Ammon's horn (tissue), 1 donor: ENCODE measurements around the gene COL13A1.

ENCODE experiments used
- DNase-seq: peaks from one replicate; pipeline ENCODE4 v3.0.0-alpha.2; 2016; ENCODE audit warnings: low spot score

The COL13A1 gene

GRCh38 chr10:69952069-69952800 lies 150.5 kb downstream of the COL13A1 start:
- DNase-seq, result no peak

GRCh38 chr10:69952821-69953221 lies 151.1 kb downstream of the COL13A1 start:
- DNase-seq, result no peak

GRCh38 chr10:69953851-69954250 lies 152.1 kb downstream of the COL13A1 start:
- no peak for DNase-seq

DNA sequence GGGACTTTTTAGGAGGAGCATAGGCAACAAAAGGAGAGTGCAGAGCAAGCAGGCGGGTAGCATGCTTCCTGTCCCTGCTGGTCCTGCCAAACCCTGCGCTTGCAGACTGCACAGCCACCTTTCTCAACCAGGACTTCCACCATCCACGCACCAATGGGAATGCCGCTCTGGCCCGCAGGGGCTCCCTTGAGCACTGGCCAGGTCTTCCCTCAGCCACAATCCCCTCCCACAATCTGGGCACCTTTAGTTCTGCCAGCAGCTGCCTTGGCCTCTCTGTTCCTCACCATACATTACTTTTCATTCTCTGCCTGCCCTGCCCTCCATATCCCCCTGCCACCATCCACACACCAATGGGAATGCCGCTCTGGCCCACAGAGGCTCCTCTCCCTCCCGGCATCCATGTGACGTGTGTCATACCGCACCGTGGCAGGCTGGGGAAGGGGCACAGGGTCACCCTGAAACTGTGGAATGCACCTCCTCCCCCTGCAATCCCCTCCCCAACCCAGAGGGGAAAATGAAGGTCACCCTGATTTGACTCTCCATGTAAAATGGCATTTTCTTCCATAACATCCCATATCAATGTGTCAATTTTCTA lies 153.6 kb downstream of the COL13A1 start:
- no peak for DNase-seq

- no peak for DNase-seq
Observed at GRCh38 chr10:69955897-69956740, 154.4 kb downstream of the COL13A1 start.

- no peak for DNase-seq
Observed at GRCh38 chr10:69956741-69957230, 155.1 kb downstream of the COL13A1 start.

DNA sequence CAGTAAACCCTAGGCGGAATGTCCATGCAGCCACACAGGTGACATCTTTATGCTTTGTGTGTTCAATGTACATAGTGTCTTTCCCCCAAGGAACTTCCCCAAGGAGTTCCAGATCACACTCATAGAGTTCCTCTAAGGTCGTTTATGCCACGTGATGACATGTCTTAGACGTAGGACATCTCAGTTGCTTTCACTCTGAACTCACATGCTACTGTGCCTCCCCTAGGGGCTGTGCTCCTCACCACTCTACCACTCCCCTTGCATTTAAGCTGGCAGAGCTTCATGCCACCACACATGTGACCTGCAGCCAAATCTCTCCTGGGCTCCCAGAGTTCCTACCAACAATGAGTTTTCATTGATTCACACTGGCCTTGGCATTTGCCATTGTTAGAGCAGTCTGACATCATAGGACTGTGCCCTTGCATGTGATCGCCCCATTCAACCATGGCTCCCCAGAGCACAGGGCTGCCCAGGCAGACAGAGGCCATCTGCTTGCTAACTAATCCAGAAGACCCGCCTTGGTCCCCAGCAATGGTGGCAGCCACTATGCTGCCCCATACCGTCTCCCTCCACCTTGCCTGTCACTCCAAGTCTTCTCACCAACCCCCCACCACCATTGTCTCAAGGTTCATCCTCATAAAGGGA lies 155.7 kb downstream of the COL13A1 start:
- DNase-seq, result no peak

DNA sequence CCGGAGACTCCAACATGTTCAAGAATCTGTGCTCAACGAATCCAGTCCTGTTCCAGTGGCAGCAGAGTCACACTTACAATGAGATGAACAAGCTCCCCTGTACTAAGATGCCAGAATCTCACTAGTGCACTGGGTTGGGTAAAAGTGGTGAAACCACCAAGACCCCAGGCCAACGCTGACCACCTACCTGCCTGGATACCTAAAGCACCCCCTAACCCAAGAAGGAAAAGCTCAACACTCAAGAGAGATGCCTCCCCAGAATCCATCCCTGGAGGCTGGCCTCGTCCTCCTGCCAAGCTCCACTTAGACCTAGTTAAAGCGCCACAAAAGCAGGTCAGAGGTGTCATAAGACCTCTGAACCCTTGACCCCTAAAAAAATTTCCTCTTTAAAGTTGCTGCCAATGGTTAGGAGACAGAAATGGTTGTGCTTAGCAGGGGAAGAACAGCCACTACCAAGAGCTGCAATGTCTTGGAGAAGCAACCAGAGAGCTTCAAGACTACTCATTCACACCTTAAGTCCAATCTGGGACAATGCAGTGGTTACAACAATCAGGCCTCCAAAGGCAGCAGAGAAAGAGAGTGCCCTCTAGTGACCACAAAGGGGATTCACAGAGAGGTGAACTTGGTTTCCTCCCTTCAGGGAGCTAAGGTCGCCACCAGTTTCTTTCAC lies 156.3 kb downstream of the COL13A1 start:
- DNase-seq, result no peak

- no peak for DNase-seq
Observed at GRCh38 chr10:69958556-69958902, 156.8 kb downstream of the COL13A1 start.

- no peak for DNase-seq
Observed at GRCh38 chr10:69959911-69960310, 158.2 kb downstream of the COL13A1 start.

DNA sequence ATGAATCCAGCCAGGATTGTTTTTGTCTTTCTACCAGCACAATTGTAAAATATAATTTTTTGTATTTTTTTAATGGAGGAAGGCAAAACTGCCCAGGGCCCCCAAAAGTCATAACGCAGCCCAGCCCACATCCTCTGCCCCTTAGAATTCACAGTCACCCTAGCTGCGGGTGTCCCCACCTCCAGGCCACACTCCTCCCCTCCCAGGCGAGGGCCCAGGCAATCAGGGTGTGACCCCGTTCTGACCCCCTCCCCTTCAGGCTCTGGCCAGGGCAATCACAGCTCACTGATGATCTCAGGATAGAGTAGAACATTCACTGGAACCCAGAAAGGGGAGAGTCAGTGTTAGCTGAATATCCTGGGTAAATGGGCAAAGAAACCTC lies 158.9 kb downstream of the COL13A1 start:
- DNase-seq, result no peak

- no peak for DNase-seq
Observed at GRCh38 chr10:69960988-69961880, 159.5 kb downstream of the COL13A1 start.

DNA sequence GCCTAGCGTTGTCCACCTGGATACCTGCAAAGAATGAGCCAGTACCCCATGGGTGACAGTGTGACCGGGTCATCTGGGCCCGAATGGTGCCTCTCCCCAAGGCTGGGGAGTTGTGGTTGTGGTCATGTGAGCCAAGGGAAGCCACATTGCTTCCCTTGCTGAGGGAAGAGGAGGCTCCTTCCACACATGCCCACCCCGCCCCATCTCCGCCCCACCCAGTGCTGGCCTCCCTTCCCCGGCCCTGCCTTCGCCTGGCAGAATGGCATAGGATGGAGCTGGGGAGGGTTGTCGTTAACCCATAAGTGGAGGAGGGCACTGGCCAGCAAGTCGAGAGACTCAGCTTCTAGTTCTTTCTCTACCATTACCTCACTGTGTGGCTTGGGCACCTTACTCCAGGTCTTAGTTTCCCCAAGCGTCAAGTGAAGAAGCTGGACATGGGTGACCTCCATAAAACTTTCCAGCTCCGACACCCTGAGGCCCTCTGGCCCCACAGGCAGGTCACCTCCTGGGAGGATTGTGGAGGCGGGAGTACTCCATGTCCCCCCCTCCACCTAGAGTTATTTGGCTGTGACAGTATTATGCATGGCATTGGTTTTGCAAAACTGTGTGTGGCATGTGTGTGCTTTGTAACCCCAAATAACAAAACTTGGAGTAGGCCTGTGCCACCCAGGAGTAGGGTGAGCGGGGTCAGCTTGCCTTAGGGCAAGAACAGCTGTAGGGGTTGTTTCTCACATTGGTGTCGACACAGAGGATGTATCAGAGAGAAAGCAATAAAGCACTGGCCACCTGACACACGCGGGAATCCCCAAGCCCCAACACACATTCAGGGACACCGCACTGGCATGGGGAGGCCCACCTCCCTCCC lies 160.4 kb downstream of the COL13A1 start:
- DNase-seq, result no peak

- DNase-seq, result no peak
Observed at GRCh38 chr10:69962746-69963135, 161.0 kb downstream of the COL13A1 start.

DNA sequence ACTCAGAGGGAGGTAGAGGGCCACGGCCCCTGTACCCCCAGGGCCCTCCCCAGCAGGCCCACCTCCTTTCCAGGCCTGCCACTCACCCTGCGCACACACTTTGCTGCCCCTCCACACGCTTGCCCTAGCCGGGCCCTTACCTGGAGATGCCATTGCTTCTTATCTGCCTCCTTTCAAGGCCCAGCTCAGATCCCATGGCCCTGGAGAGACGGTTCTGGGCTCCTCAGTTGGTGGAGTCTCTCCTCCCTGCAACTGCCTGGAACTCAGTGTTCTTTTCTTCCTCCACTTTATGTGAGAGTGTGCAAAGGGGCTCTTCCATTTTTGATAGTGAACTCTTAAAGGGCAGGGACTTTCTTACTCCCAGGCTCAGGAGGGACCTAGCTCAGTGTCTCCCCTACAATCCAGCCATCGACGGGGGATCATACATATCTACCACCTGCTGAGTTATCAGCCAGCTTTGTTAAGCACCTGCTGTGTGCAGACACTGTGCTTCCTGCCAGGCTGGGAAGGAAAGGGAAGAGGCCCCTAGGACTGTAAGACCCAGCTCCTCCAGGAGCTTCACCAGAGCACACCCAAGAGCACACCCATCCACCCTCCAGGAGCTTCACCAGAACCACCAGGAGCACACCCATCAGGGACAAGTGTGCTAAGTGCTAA lies 161.6 kb downstream of the COL13A1 start:
- DNase-seq, result no peak

GRCh38 chr10:69963835-69964710 lies 162.4 kb downstream of the COL13A1 start:
- DNase-seq, result no peak

- DNase-seq, result no peak
Observed at GRCh38 chr10:69965086-69965485, 163.4 kb downstream of the COL13A1 start.

DNA sequence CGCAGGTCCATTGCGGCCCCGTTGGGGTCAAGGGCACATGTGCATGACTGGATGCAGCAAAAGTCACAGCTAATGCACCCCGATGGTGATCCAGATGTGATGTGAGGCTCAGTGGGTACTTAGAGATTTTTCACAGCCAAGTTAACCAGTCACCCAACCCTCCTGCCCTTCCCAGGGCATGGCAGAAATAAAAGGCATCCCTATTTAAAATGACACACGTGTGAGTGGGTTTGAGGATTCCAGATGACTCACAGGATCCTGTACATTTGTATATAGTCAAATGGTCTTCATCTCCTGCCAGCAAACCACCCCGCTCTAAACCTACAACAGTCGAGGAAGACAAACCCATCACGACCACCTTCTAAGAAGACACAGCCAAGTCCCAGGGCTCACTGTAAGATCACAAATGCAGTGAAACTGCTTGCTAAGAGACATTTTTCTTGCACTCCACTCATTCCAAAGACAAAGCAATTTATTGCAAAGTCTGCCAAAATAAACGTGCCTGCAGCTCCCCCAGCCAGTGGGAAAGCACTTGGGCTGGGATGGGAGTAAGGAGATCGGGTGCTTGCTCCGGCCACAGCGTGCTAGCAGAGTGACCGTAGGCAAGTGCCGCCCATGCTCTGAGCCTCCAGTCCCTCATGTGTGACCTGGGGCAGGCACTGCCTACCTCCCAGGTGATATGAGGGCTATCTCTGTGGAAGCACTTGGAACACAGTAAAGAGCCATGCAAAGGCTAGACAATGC lies 164.4 kb downstream of the COL13A1 start:
- DNase-seq, result no peak
